K562 (cell line): ENCODE data around the gene ZNF687. TPM values are rescaled to one million over a fixed set of nuclear protein-coding genes. Genes with fewer than 3 reads are reported as not detected.

Source experiments
- ATAC-seq: fragments of 200-7000 bp; cut with Tn5 transposase; 3 replicates; pipeline ENCODE4 v1.9.1; 2020; ENCODE audit warnings: moderate library complexity
- BruUV-seq: library from RNA; stranded (reverse); fragments of 400-500 nt; replicated peaks from 2 replicates; lab custom pipeline; 2021; lab: Mats Ljungman, UMichigan
- CTCF ChIA-PET: fragments of 300-600 bp; formaldehyde crosslinking; extraction: SDS; loops from one replicate; lab custom pipeline; 2021; ENCODE audit warnings: low intra/inter-chr PET ratio; lab: Yijun Ruan, JAX
- POLR2A ChIA-PET: fragments of 300-600, 350-650 bp; sonication (Branson Sonifier 250); formaldehyde crosslinking; extraction: SDS; loops from one replicate; lab custom pipeline; 2021; ENCODE audit warnings: antibody characterized with exemption, inconsistent platforms; lab: Yijun Ruan, JAX
- DNase-seq, 4 experiments: peaks; one replicate each; pipeline versions ENCODE4 v3.0.0 to v3.0.0-alpha.2; 2011 to 2018; ENCODE audit warnings: low spot score in 3 of 4, mixed read lengths in 3 of 4; ENCODE audit errors: extremely low read depth in 1 of 4
- FAIRE-seq: peaks from 2 replicates; lab custom pipeline; 2011; peaks lifted over from hg19 to GRCh38; lab: Jason Lieb, UNC
- H2AFZ ChIP-seq: 2 replicates; pipeline ENCODE4 v1.6.0; 2011; ENCODE audit warnings: low read depth, low read length, control low read depth, inconsistent platforms
- H3K27ac ChIP-seq: fragments of 200-600 bp; 3 replicates; pipeline ENCODE4 v1.8.0; 2011; ENCODE audit warnings: low read depth, mild to moderate bottlenecking, control low read depth, inconsistent platforms, low read length, moderate library complexity, mixed read lengths; ENCODE audit errors: extremely low read depth
- H3K27me3 ChIP-seq, 2 experiments: fragments of 300-600 bp in 1 of 2; 2 replicates in 1 of 2; 3 replicates in 1 of 2; pipeline versions ENCODE4 v1.6.0 to v1.8.0; 2011; ENCODE audit warnings: inconsistent platforms in 2 of 2, low read length in 2 of 2, mild to moderate bottlenecking in 1 of 2, mixed read lengths in 1 of 2, moderate library complexity in 1 of 2; ENCODE audit not compliant: control insufficient read depth in 2 of 2, insufficient read depth in 2 of 2
- H3K36me3 ChIP-seq: fragments of 300-600 bp; 3 replicates; pipeline ENCODE4 v1.8.0; 2011; ENCODE audit warnings: mild to moderate bottlenecking, low read length, inconsistent platforms; ENCODE audit not compliant: control insufficient read depth, insufficient read depth
- H3K4me1 ChIP-seq, 2 experiments: fragments of 200-600 bp in 1 of 2; replicated peaks in 1 of 2; 2 replicates in 1 of 2; 3 replicates in 1 of 2; pipeline versions ENCODE4 v1.5.1 to v1.8.0; 2011; ENCODE audit warnings: inconsistent platforms in 2 of 2, low read length in 2 of 2, mild to moderate bottlenecking in 1 of 2, mixed read lengths in 1 of 2, moderate library complexity in 1 of 2; ENCODE audit not compliant: control insufficient read depth in 2 of 2, insufficient read depth in 2 of 2
- H3K4me2 ChIP-seq: 2 replicates; pipeline ENCODE4 v1.6.1; 2011; ENCODE audit warnings: low read length, control low read depth, inconsistent platforms, mixed read lengths; ENCODE audit not compliant: insufficient read depth
- H3K4me3 ChIP-seq: fragments of 200-600 bp; sonication (generic), shearing (Covaris generic); 2 replicates; pipeline ENCODE4 v1.5.1; 2016; ENCODE audit warnings: control low read depth, inconsistent platforms
- H3K79me2 ChIP-seq: fragments of 200-600 bp; 3 replicates; pipeline ENCODE4 v1.8.0; 2011; ENCODE audit warnings: low read length, inconsistent platforms; ENCODE audit not compliant: control insufficient read depth, insufficient read depth
- H3K9ac ChIP-seq, 2 experiments: 2 replicates each; pipeline versions ENCODE4 v1.6.0 to v1.6.1; 2011; ENCODE audit warnings: low read depth in 2 of 2, low read length in 2 of 2, control low read depth in 1 of 2, inconsistent platforms in 1 of 2, mild to moderate bottlenecking in 1 of 2, mixed read lengths in 1 of 2; ENCODE audit not compliant: insufficient read depth in 1 of 2
- H3K9me1 ChIP-seq: one replicate; pipeline ENCODE4 v1.6.0; 2011; ENCODE audit warnings: inconsistent platforms, mild to moderate bottlenecking, low read length, moderate library complexity; ENCODE audit not compliant: control insufficient read depth, insufficient read depth
- H3K9me3 ChIP-seq: replicated peaks from 2 replicates; pipeline ENCODE4 v1.5.1; 2011; ENCODE audit warnings: low read depth, low read length, inconsistent platforms; ENCODE audit not compliant: control insufficient read depth, insufficient read depth
- H4K20me1 ChIP-seq: replicated peaks from 2 replicates; pipeline ENCODE4 v1.6.1; 2011; ENCODE audit warnings: low read length, inconsistent platforms, mixed read lengths; ENCODE audit not compliant: control insufficient read depth, insufficient read depth
- CHD1 ChIP-seq: fragments of 200-600 bp; sonication (generic); IDR thresholded peaks from one replicate; pipeline ENCODE4 v1.6.1; 2012; ENCODE audit warnings: mild to moderate bottlenecking, moderate library complexity, low read length, inconsistent platforms
- RFX5 ChIP-seq: IDR thresholded peaks from 2 replicates; pipeline ENCODE4 v1.6.1; 2011; ENCODE audit warnings: low read depth, mild to moderate bottlenecking, improper control_type of control experiment, low read length
- WGBS: fragments of 100-300 bp; shearing (Covaris generic); methylation state at CpG from one replicate; pipeline ENCODE4 v1.1.6; 2016; ENCODE audit warnings: low coverage, mixed read lengths; ENCODE audit not compliant: insufficient coverage; ENCODE audit errors: missing lambda C conversion rate; 5-methylcytosine and 5-hydroxymethylcytosine counted together
- in situ Hi-C: fragments of 300-500 bp; cut with MboI; formaldehyde crosslinking; loops from 4 replicates; pipeline ENCODE4 v1.15.0; 2018; ENCODE audit warnings: inconsistent platforms, mixed read lengths
- intact Hi-C: fragments of 100-400 bp; cut with micrococcal nuclease; formaldehyde crosslinking; loops from 2 replicates; pipeline ENCODE4 v1.14.2; 2022
- polyA plus RNA-seq, 8 experiments: library from polyadenylated mRNA; depleted of rRNA in 4 of 8; stranded (reverse) in 5 of 8; unstranded in 3 of 8; fragments of >200 nt; fragmentation: Nextera tagmentation in 2 of 8; fragmentation: Illumina TruSeq in 1 of 8; extraction: Ambion mirVana in 2 of 8; extraction: Trizol in 1 of 8; gene quantifications; 2 replicates each; pipeline versions ENCODE4 v1.2.1 to v1.2.3, GENCODE V29; 2011 to 2014; ENCODE audit warnings: inconsistent platforms in 1 of 8, missing spikeins in 1 of 8
- total RNA-seq, 7 experiments: library from RNA; depleted of rRNA in 6 of 7; stranded (reverse); fragments of >200 nt in 6 of 7; fragmentation: Illumina TruSeq in 2 of 7; extraction: Trizol in 2 of 7; gene quantifications; 2 replicates each; pipeline versions ENCODE4 v1.2.1 to v1.2.3, GENCODE V29; 2011 to 2021; ENCODE audit warnings: low replicate concordance in 1 of 7
- TF ChIP-seq, protein P1 (sequence below): sonication (generic); formaldehyde crosslinking; IDR thresholded peaks from 2 replicates; pipeline ENCODE4 v1.8.1; 2022; ENCODE audit warnings: missing genetic modification reagents

Gene ZNF687
- total and polyA plus RNA-seq, 9 of the 15 experiments (the other 6 are each of a cell fraction or from before 2014, with no cell fraction given) = 0.13 to 26.4 (median 10.6) TPM

DNA sequence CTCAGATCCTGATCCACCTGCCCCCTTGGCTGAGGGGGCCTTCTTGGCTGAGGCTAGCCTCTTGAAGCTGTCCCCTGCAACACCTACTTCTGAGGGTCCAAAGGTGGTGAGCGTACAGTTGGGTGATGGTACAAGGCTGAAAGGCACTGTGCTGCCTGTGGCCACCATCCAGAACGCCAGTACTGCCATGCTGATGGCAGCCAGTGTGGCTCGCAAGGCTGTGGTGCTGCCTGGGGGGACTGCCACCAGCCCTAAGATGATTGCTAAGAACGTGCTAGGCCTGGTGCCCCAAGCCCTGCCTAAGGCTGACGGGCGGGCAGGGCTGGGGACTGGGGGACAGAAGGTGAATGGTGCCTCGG is 5.2 kb downstream of the ZNF687 start:
- in situ Hi-C loops (no loop called here), intact Hi-C loops (loop anchor here (10.0 kb wide), 1 partner anchor 57 kb away; the partner anchor contains the start of gene RFX5)
- DNase-seq = no peak
- TF ChIP-seq RFX5 = no peak
- TF ChIP-seq, protein P1, sequence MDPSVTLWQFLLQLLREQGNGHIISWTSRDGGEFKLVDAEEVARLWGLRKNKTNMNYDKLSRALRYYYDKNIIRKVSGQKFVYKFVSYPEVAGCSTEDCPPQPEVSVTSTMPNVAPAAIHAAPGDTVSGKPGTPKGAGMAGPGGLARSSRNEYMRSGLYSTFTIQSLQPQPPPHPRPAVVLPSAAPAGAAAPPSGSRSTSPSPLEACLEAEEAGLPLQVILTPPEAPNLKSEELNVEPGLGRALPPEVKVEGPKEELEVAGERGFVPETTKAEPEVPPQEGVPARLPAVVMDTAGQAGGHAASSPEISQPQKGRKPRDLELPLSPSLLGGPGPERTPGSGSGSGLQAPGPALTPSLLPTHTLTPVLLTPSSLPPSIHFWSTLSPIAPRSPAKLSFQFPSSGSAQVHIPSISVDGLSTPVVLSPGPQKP (CRISPR knock-in tag) = no peak
- no peak for TF ChIP-seq CHD1
- WGBS = 94% methylated on average over 7 of the region's 7 CpGs
- peak overlapping the region in 1 of 2 experiments; percentile 40; a peak in 1 of 4 replicates for H3K9ac ChIP-seq
- peaks cover 28% of the 10 kb centered on the region for H3K79me2 ChIP-seq
- no peak overlapping the region for H3K4me2 ChIP-seq
- no peaks in the 10 kb centered on the region for H3K9me3 ChIP-seq
- peaks cover 17% of the 10 kb centered on the region for H4K20me1 ChIP-seq
- no peak overlapping the region for H3K27ac ChIP-seq
- no peak for ATAC-seq
- peaks cover 7% of the 10 kb centered on the region for H3K9me1 ChIP-seq
- H2AFZ ChIP-seq = no peak overlapping the region
- FAIRE-seq = no peak
- H3K4me3 ChIP-seq = no peak overlapping the region
- CTCF ChIA-PET = no interaction called here
- H3K27me3 ChIP-seq = no peaks in the 10 kb centered on the region
- H3K36me3 ChIP-seq = peaks cover 75% of the 10 kb centered on the region; the same call in 2 of the 3 replicates
- peaks cover 15 to 48% of the 10 kb centered on the region in 2 experiments for H3K4me1 ChIP-seq
- BruUV-seq = no TSS peak
- POLR2A ChIA-PET = interaction anchor here (0.5 to 1.0 kb wide), 4 partner anchors 14 to 218 kb away, joined by 3 to 5 read pairs (median 3); partner anchors contain the start of gene PSMB4
